Stomach (tissue), 9 donors: ENCODE data around the gene SULT1B1. TPM values are rescaled to one million over a fixed set of nuclear protein-coding genes. Genes with fewer than 3 reads are reported as not detected.

ENCODE experiments used
- DNase-seq, 2 donors: peaks; one replicate each; pipeline versions ENCODE4 v3.0.0 to v3.0.0-alpha.2; 2013 to 2019
- H3K27ac ChIP-seq, 5 donors: fragments of 200-600 bp in 4 of 5; sonication (generic) in 4 of 5; one replicate each; pipeline ENCODE4 v1.5.1; 2013 to 2019; ENCODE audit warnings: mild to moderate bottlenecking in 1 of 5, moderate library complexity in 1 of 5
- H3K27me3 ChIP-seq, 3 donors: fragments of 200-600 bp; sonication (generic); one replicate each; pipeline ENCODE4 v1.5.1; 2017 to 2019; ENCODE audit warnings: mixed run types in 1 of 3
- H3K36me3 ChIP-seq, 4 donors: fragments of 200-600 bp; sonication (generic); 1 replicate in 3 of 4; 2 replicates in 1 of 4; pipeline ENCODE4 v1.5.1; 2016 to 2019
- H3K4me1 ChIP-seq, 4 donors: fragments of 200-600 bp; sonication (generic); one replicate each; pipeline ENCODE4 v1.5.1; 2016 to 2019
- H3K4me3 ChIP-seq, 4 donors: fragments of 200-600 bp; sonication (generic) in 3 of 4; one replicate each; pipeline ENCODE4 v1.5.1; 2016 to 2019; ENCODE audit warnings: mild to moderate bottlenecking in 1 of 4
- H3K9me3 ChIP-seq, 4 donors: fragments of 200-600 bp; sonication (generic); one replicate each; pipeline ENCODE4 v1.5.1; 2016 to 2019
- EP300 ChIP-seq: sonication (generic); formaldehyde crosslinking; IDR thresholded peaks from one replicate; pipeline ENCODE4 v1.6.1; 2017; ENCODE audit warnings: antibody characterized with exemption
- POLR2A ChIP-seq, 4 donors: fragments of 450-650 bp; IDR thresholded peaks; one replicate each; pipeline ENCODE4 v1.6.1; 2016; ENCODE audit warnings: antibody characterized with exemption in 4 of 4, control low read depth in 2 of 4, mild to moderate bottlenecking in 1 of 4, moderate library complexity in 1 of 4
- POLR2AphosphoS5 ChIP-seq, 3 donors: sonication (generic); formaldehyde crosslinking; IDR thresholded peaks; one replicate each; pipeline ENCODE4 v1.6.1; 2016; ENCODE audit warnings: antibody characterized with exemption in 3 of 3
- WGBS, 5 donors: extraction: QIAGEN DNeasy Blood & Tissue Kit in 3 of 5; methylation state at CpG; one replicate each; pipeline versions ENCODE4 v1.1.5 to v1.1.7; 2013 to 2018; 5-methylcytosine and 5-hydroxymethylcytosine counted together
- intact Hi-C: fragments of 100-400 bp; cut with DNase I; formaldehyde crosslinking; loops from one replicate; pipeline ENCODE4 v1.15.1; 2023; ENCODE audit warnings: low total_unique reads
- polyA plus RNA-seq, 3 donors: library from polyadenylated mRNA; stranded (reverse); fragments of 200-250 nt; gene quantifications; one replicate each; pipeline ENCODE4 v1.2.3, GENCODE V29; 2013
- total RNA-seq, 5 donors: library from RNA; depleted of rRNA; stranded (reverse); fragments of >200 nt; gene quantifications; one replicate each; pipeline versions ENCODE4 v1.1.0 to v1.2.3, GENCODE V29; 2014 to 2016
- TF ChIP-seq, protein P1 (sequence below), 7 experiments: fragments of 450-650 bp in 4 of 7; fragments of 200-600 bp in 3 of 7; sonication (generic) in 3 of 7; IDR thresholded peaks; one replicate each; pipeline ENCODE4 v1.5.1; 2016 to 2019; ENCODE audit warnings: antibody characterized with exemption in 7 of 7, control low read depth in 2 of 7, mild to moderate bottlenecking in 1 of 7
- donor health status: healthy with polysubstance abuse.
- donor health status: Bipolar disorder and iron deficiency.
- donor health status: healthy.

Gene SULT1B1
- total and polyA plus RNA-seq, 8 donors = 1.8 to 58.9 (median 31.1) TPM

DNA sequence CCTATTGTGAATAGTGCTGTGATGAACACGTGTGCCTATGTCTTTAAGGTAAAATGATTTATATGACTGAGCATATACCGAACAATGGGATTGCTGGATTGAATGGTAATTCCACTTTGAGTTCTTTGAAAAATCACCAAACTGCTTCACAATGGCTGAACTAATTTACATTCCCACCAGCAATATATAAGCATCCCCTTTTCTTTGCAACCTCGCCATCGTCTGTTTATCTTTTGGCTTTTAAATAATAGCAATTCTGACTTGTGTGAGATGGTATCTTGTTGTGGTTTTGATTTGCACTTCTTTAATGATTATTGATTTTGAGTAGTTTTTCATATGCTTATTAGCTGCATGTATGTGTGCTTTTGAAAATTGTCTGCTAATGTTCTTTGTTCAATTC, 75.6 kb downstream of the SULT1B1 start:
- no peaks in the 10 kb centered on the region for H3K9me3 ChIP-seq
- TF ChIP-seq, protein P1, sequence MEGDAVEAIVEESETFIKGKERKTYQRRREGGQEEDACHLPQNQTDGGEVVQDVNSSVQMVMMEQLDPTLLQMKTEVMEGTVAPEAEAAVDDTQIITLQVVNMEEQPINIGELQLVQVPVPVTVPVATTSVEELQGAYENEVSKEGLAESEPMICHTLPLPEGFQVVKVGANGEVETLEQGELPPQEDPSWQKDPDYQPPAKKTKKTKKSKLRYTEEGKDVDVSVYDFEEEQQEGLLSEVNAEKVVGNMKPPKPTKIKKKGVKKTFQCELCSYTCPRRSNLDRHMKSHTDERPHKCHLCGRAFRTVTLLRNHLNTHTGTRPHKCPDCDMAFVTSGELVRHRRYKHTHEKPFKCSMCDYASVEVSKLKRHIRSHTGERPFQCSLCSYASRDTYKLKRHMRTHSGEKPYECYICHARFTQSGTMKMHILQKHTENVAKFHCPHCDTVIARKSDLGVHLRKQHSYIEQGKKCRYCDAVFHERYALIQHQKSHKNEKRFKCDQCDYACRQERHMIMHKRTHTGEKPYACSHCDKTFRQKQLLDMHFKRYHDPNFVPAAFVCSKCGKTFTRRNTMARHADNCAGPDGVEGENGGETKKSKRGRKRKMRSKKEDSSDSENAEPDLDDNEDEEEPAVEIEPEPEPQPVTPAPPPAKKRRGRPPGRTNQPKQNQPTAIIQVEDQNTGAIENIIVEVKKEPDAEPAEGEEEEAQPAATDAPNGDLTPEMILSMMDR (IDR thresholded peaks at IDR 0.05) = no peak
- TF ChIP-seq EP300 (no peak), POLR2A (IDR thresholded peaks at IDR 0.05) (no peak), POLR2AphosphoS5 (IDR thresholded peaks at IDR 0.05) (no peak)
- H3K36me3 ChIP-seq = no peaks in the 10 kb centered on the region
- no peak for DNase-seq
- no peak overlapping the region for H3K27ac ChIP-seq
- no peak overlapping the region for H3K4me3 ChIP-seq
- H3K4me1 ChIP-seq = peaks cover 0 to 2% (median 0%) of the 10 kb centered on the region in 4 donors
- intact Hi-C loops = no loop called here
- no peaks in the 10 kb centered on the region for H3K27me3 ChIP-seq
- 61 to 73% (median 66%) methylated on average over 4 of the region's 4 CpGs for whole genome bisulfite sequencing, 5 donors

Other genes with a start within 250 kb of the SULT1B1 start
- not detected for gene UGT2A2, start 121.0 kb downstream of the SULT1B1 start, total RNA-seq
- not detected for gene UGT2A2, start 121.0 kb downstream of the SULT1B1 start, polyA plus RNA-seq
- not detected for gene UGT2A1, start 107.4 kb downstream of the SULT1B1 start, total RNA-seq
- gene UGT2A1, start 107.4 kb downstream of the SULT1B1 start, polyA plus RNA-seq = not detected
- gene SULT1E1, start 99.5 kb upstream of the SULT1B1 start, total RNA-seq = 10 to 100 TPM in 1 of 5 donors, 1 to 10 TPM in 1, under 1 TPM in 1, not detected in 2; 0.87 to 52.1 (median 3.5) TPM
- 1 to 10 TPM in 1 of 3 donors, under 1 TPM in 2; 0.62 to 3.2 (median 0.68) TPM for gene SULT1E1, start 99.5 kb upstream of the SULT1B1 start, polyA plus RNA-seq
- gene CSN1S1, start 170.4 kb upstream of the SULT1B1 start, total RNA-seq = not detected
- gene CSN1S1, start 170.4 kb upstream of the SULT1B1 start, polyA plus RNA-seq = under 1 TPM in 1 of 3 donors, not detected in 2; 0.50 TPM
- not detected for gene CSN2, start 205.1 kb upstream of the SULT1B1 start, total RNA-seq
- gene CSN2, start 205.1 kb upstream of the SULT1B1 start, polyA plus RNA-seq = not detected
- gene STATH, start 235.3 kb upstream of the SULT1B1 start, total RNA-seq = not detected
- not detected for gene STATH, start 235.3 kb upstream of the SULT1B1 start, polyA plus RNA-seq